ENCODE data around the gene CHDH. TPM values are rescaled to one million over a fixed set of nuclear protein-coding genes. Genes with fewer than 3 reads are reported as not detected.
A peak's percentile ranks its signal among the peaks of the same experiment; 100 is the strongest.

CHDH gene
- total and polyA plus RNA-seq, 9 donors: 0.75 to 1.3 (median 1.1) TPM

DNA sequence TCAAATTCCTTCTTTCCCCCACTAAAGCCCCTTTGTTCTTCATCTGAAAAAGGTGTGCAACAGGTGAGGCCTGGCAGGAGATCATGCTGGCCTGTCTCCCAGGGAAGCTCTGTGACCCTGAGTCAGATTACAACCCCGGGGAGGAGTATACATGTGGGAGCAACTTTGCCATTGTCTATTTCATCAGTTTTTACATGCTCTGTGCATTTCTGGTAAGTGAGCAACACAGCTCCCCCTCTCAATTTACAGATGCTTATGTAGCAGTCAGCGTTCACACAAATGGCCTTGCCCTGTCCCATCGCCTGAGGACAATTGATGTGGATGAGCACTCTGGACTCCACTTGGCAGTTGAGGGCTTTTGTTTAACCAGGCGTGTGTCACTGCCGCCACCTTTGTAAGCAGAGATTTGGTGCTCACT is 70.4 kb downstream of the CHDH start:
- H3K4me1 ChIP-seq (ENCODE audit: control insufficient read depth, insufficient read depth, low read length): peaks cover 11% of the 10 kb centered on the region
- no peaks in the 10 kb centered on the region for H3K9me3 ChIP-seq (replicated peaks; ENCODE audit: control insufficient read depth, low read depth, low read length)
- H3K27ac ChIP-seq (ENCODE audit: low read length): no peak overlapping the region
- no peak overlapping the region for H3K4me3 ChIP-seq (ENCODE audit: low read length)
- WGBS (ENCODE audit: insufficient coverage): 100% methylated on average over 1 of the region's 5 CpGs
- DNase-seq: no peak
- H3K36me3 ChIP-seq (ENCODE audit: control insufficient read depth, insufficient read depth, low read length): no peaks in the 10 kb centered on the region
- peaks cover 2% of the 10 kb centered on the region for H3K27me3 ChIP-seq (ENCODE audit: control insufficient read depth, insufficient read depth, low read length)

DNA sequence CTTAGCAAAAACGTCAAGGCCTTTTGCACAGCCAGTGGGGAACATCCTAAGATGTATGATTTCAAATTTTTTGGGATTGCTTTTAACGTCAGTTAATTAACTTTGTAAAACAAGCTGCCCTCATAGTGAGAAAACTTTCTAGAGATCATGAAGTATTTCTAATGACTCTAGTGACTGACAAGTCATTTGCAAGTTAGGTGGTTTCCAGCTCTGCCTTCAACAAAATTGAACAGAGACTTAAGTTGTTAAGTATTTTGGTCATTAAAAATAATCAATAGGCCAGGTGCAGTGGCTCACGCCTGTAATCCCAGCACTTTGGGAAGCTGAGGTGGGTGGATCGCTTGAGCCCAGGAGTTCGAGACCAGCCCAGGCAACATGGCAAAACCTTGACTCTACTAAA is 71.2 kb downstream of the CHDH start:
- Histone ChIP-seq H3K27me3 (ENCODE audit: control insufficient read depth, insufficient read depth, low read length) (peaks cover 2% of the 10 kb centered on the region), H3K9me3 (replicated peaks; ENCODE audit: control insufficient read depth, low read depth, low read length) (no peaks in the 10 kb centered on the region), H3K4me3 (ENCODE audit: low read length) (no peak overlapping the region), H3K36me3 (ENCODE audit: control insufficient read depth, insufficient read depth, low read length) (no peaks in the 10 kb centered on the region), H3K27ac (ENCODE audit: low read length) (no peak overlapping the region), H3K4me1 (ENCODE audit: control insufficient read depth, insufficient read depth, low read length) (peaks cover 11% of the 10 kb centered on the region)
- 40% methylated on average over 1 of the region's 5 CpGs for WGBS (ENCODE audit: insufficient coverage)
- no peak for DNase-seq

DNA sequence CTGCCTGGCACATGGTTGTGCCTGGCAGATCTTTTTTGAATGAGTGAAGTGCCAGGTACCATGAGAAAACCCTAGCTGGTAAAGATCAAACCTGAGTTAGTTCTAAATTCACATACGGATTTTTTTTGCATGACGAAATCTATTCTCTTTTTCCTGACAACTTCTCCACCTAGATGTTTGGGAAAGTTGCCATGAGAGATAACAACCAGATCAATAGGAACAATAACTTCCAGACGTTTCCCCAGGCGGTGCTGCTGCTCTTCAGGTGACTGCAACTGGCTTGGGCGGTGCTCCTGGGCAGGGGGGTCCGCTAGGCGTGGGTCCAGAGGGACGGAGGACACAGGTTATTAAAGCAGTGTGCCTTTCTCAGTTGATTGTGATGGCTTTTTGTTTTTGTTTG is 71.8 kb downstream of the CHDH start:
- WGBS (ENCODE audit: insufficient coverage): no CpG with 5 or more reads among the region's 8 CpGs

DNA sequence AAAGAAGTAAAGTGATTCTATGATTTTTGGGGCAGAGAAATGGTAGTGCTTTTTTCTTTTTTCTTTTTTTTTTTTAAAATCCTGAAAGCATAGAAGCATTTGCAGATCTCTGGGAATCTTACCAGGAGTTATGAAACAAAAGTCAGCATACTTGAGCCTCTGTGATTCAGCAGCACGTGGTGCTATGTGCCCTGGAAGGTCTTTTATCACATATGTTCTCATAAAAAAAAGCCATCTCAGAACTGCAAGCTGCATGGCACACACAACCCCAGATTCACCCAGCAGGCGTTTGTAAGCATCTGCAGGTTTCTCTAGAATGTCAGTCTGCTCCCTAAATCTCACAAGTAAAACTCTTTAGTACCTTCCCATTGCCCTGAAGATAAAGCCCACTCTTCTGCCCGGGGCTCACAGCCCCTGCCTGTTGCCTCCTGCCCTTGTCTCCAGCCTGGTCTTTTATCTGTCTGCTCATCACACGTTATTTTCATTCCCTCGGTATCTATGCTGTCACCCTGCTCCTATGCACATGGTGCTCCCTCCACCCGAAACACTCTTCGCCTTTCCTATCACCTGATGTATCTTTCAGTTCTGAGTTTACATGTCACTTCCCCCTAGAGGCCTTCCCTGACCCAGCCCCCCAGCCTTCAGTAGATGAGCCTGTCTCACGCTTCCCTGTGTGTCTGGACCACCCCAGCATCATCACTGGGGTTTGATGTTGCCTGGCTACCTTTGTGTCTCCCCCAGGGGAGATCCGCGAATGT is 72.4 kb downstream of the CHDH start:
- Histone ChIP-seq H3K36me3 (ENCODE audit: control insufficient read depth, insufficient read depth, low read length) (no peaks in the 10 kb centered on the region), H3K4me3 (ENCODE audit: low read length) (no peak overlapping the region), H3K4me1 (ENCODE audit: control insufficient read depth, insufficient read depth, low read length) (peaks cover 11% of the 10 kb centered on the region), H3K27ac (ENCODE audit: low read length) (no peak overlapping the region), H3K27me3 (ENCODE audit: control insufficient read depth, insufficient read depth, low read length) (peaks cover 2% of the 10 kb centered on the region), H3K9me3 (replicated peaks; ENCODE audit: control insufficient read depth, low read depth, low read length) (no peaks in the 10 kb centered on the region)
- 57% methylated on average over 10 of the region's 10 CpGs for WGBS (ENCODE audit: insufficient coverage)
- peak; percentile 82 for DNase-seq

More for the DNA sequence above, 71.8 kb downstream of the CHDH start:
- DNase-seq: no peak
- Histone ChIP-seq H3K9me3 (replicated peaks; ENCODE audit: control insufficient read depth, low read depth, low read length) (no peaks in the 10 kb centered on the region), H3K36me3 (ENCODE audit: control insufficient read depth, insufficient read depth, low read length) (no peaks in the 10 kb centered on the region), H3K27me3 (ENCODE audit: control insufficient read depth, insufficient read depth, low read length) (peaks cover 2% of the 10 kb centered on the region), H3K27ac (ENCODE audit: low read length) (no peak overlapping the region), H3K4me3 (ENCODE audit: low read length) (no peak overlapping the region), H3K4me1 (ENCODE audit: control insufficient read depth, insufficient read depth, low read length) (peaks cover 11% of the 10 kb centered on the region)

DNA sequence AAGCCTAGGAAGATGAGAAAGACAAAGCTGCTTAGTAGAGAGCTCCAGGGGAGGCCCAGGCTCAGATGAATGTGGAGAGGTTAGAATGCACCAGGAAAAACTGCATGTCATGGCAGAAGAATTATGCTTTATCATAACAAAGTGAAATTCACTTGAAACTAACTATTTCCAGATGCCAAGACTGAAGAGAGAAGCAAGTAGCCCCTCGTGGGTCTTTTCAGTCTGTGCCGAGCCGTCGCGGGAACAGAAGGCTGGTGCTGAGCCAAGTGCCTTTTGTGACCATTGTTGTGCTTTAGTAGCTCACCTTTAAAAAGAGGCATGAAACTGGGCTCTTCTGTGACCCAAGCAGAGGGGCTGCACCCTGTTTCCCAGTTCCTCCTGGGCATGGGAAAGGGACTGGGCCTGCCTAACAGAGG is 73.2 kb downstream of the CHDH start:
- peaks cover 11% of the 10 kb centered on the region for H3K4me1 ChIP-seq (ENCODE audit: control insufficient read depth, insufficient read depth, low read length)
- peak; percentile 34 for DNase-seq
- peaks cover 2% of the 10 kb centered on the region for H3K27me3 ChIP-seq (ENCODE audit: control insufficient read depth, insufficient read depth, low read length)
- H3K9me3 ChIP-seq (replicated peaks; ENCODE audit: control insufficient read depth, low read depth, low read length): no peaks in the 10 kb centered on the region
- H3K36me3 ChIP-seq (ENCODE audit: control insufficient read depth, insufficient read depth, low read length): no peaks in the 10 kb centered on the region
- 0% methylated on average over 5 of the region's 5 CpGs for WGBS (ENCODE audit: insufficient coverage)
- no peak overlapping the region for H3K27ac ChIP-seq (ENCODE audit: low read length)
- H3K4me3 ChIP-seq (ENCODE audit: low read length): no peak overlapping the region

DNA sequence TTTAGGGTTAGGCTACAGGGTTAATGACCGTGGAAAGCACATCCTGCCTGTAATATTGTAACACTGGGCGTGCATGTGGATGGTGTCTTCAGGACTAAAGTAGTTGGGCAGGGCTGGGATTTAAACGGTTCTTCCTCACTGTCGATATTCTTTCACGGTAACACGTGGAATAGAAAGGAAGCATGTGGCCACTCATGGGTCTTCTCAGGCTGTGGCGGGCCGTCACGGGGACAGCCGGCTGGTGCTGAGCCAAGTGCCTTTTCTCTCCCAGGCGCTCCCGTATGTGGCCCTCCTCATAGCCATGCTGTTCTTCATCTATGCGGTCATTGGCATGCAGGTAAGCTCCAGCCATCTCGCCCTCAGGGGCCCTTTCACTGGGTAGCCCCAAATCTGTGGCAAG is 73.7 kb downstream of the CHDH start:
- H3K27ac ChIP-seq (ENCODE audit: low read length): no peak overlapping the region
- no peaks in the 10 kb centered on the region for H3K9me3 ChIP-seq (replicated peaks; ENCODE audit: control insufficient read depth, low read depth, low read length)
- 34% methylated on average over 14 of the region's 14 CpGs for WGBS (ENCODE audit: insufficient coverage)
- no peak overlapping the region for H3K4me3 ChIP-seq (ENCODE audit: low read length)
- H3K36me3 ChIP-seq (ENCODE audit: control insufficient read depth, insufficient read depth, low read length): no peaks in the 10 kb centered on the region
- no peak for DNase-seq
- H3K4me1 ChIP-seq (ENCODE audit: control insufficient read depth, insufficient read depth, low read length): peaks cover 11% of the 10 kb centered on the region
- H3K27me3 ChIP-seq (ENCODE audit: control insufficient read depth, insufficient read depth, low read length): peaks cover 2% of the 10 kb centered on the region

DNA sequence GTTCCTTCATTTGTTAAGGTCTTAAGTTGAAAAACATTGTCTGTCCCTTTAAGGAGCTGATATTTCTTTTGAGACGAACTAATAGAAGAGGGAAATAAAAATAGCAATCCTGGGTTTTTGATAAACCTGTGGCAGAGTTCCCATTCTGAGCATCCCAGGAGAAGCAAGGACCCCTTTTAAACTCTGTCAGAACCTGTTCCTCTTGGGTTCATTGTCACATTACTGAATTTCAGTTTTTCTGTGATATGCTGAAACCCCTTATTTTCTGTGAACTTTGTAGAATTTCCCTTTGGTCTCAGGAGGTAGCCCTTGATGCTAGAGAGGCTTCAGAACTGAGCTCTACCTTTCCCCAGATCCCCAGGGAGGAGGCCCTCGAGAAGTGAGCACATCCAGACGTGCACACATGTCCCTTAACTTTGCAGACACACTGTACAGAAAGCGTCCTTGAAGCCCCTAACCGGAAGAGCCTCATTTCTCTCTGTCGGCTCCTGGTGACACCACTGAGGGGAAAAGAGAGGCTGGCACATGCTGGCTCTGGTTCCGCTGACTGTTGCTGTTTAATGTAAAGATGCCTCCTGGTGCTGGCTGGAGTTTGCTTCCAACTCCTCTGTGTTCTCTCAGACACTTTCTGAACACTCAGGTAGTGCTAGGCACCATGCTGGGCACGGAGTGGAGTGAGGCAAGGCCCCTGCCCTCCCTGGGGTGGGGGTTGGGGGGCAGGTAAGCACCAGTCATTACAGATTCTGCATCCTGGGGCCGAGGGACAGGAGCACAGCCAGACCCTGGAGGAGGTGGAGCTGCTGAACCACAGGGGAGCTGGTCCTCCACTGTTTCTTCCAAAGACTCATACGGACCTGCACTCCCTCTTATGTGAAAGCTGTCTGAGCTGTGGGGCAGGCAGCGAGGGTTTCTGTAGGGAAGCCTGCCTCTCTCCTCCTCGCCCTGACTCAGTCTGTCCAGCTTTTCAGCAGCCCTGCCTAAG is 77.5 kb downstream of the CHDH start:
- Histone ChIP-seq H3K36me3 (ENCODE audit: control insufficient read depth, insufficient read depth, low read length) (no peaks in the 10 kb centered on the region), H3K27me3 (ENCODE audit: control insufficient read depth, insufficient read depth, low read length) (peaks cover 3% of the 10 kb centered on the region), H3K9me3 (replicated peaks; ENCODE audit: control insufficient read depth, low read depth, low read length) (no peaks in the 10 kb centered on the region), H3K4me3 (ENCODE audit: low read length) (no peak overlapping the region), H3K4me1 (ENCODE audit: control insufficient read depth, insufficient read depth, low read length) (peaks cover 11% of the 10 kb centered on the region), H3K27ac (ENCODE audit: low read length) (no peak overlapping the region)
- no peak for DNase-seq
- WGBS (ENCODE audit: insufficient coverage): 28% methylated on average over 3 of the region's 12 CpGs

DNA sequence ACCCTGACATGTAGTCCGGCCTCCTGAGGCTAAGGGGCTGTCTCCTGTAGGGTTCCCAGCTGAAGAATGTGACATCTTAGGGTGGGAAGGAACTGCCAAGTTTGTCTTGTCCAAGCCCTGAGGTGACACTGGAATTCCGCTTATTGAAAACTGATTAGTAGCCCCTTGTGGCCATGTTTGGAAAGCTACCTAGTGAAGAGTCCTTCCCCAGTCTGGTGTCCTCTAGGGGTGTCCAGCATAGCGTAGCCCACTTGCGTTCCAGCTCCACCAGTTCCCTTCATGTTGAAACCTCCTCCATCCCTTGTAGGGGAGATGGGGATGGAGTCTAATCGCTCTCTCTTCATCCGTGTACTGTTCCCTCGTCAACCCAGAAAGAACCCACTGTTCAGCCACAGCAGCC is 79.5 kb downstream of the CHDH start:
- Histone ChIP-seq H3K36me3 (ENCODE audit: control insufficient read depth, insufficient read depth, low read length) (no peaks in the 10 kb centered on the region), H3K4me1 (ENCODE audit: control insufficient read depth, insufficient read depth, low read length) (no peaks in the 10 kb centered on the region), H3K9me3 (replicated peaks; ENCODE audit: control insufficient read depth, low read depth, low read length) (no peaks in the 10 kb centered on the region), H3K4me3 (ENCODE audit: low read length) (no peak overlapping the region), H3K27me3 (ENCODE audit: control insufficient read depth, insufficient read depth, low read length) (peaks cover 2% of the 10 kb centered on the region), H3K27ac (ENCODE audit: low read length) (no peak overlapping the region)
- no peak for DNase-seq
- WGBS (ENCODE audit: insufficient coverage): 82% methylated on average over 3 of the region's 7 CpGs

DNA sequence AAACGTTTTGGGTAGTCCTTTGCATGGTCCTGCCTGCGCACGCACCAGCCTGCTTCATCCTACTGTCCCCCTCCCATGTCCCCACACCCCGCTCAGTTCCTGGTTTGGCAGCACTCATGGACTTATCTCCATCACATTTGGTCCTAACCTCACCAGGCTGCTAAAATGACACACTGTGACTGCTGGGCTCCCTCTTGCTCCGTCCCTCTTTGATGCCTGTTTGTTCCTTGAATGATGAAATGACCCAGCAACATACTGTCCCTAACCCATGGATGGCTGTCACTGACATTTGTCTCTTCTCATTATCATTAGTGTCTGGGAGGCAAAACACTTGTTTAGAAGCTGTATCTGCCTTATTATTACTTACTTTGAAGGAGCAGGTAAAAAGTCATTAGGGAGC is 80.5 kb downstream of the CHDH start:
- no peak for DNase-seq
- Histone ChIP-seq H3K4me1 (ENCODE audit: control insufficient read depth, insufficient read depth, low read length) (no peaks in the 10 kb centered on the region), H3K4me3 (ENCODE audit: low read length) (no peak overlapping the region), H3K27ac (ENCODE audit: low read length) (no peak overlapping the region), H3K9me3 (replicated peaks; ENCODE audit: control insufficient read depth, low read depth, low read length) (no peaks in the 10 kb centered on the region), H3K27me3 (ENCODE audit: control insufficient read depth, insufficient read depth, low read length) (peaks cover 2% of the 10 kb centered on the region), H3K36me3 (ENCODE audit: control insufficient read depth, insufficient read depth, low read length) (no peaks in the 10 kb centered on the region)
- 95% methylated on average over 4 of the region's 5 CpGs for WGBS (ENCODE audit: insufficient coverage)
